HEK293 (cell line): ENCODE data around the gene TTF2.

Experiments
- CTCF ChIA-PET: fragments of 350-600 bp; formaldehyde crosslinking; extraction: SDS; loops from one replicate; lab custom pipeline; 2021; ENCODE audit warnings: antibody characterized with exemption; lab: Yijun Ruan, JAX
- POLR2A ChIA-PET: fragments of 300-600 bp; formaldehyde crosslinking; extraction: SDS; loops from one replicate; lab custom pipeline; 2020; ENCODE audit warnings: antibody characterized with exemption, inconsistent platforms; lab: Yijun Ruan, JAX
- H3K27ac ChIP-seq: fragments of 200-500 bp; sonication (Bioruptor generic); 2 replicates; pipeline ENCODE4 v1.5.1; 2014; ENCODE audit warnings: low read depth, low read length, control low read depth, inconsistent platforms; ENCODE audit errors: extremely low read depth
- H3K36me3 ChIP-seq, 2 experiments: fragments of 200-500 bp in 1 of 2; sonication (Bioruptor generic) in 1 of 2; 1 replicate in 1 of 2; 2 replicates in 1 of 2; pipeline ENCODE4 v1.5.1; 2014 to 2017; ENCODE audit warnings: inconsistent platforms in 2 of 2, low read length in 2 of 2; ENCODE audit not compliant: control insufficient read depth in 2 of 2, insufficient read depth in 1 of 2
- H3K4me1 ChIP-seq: fragments of 200-500 bp; sonication (Bioruptor generic); 2 replicates; pipeline ENCODE4 v1.5.1; 2014; ENCODE audit warnings: mild to moderate bottlenecking, low read length, inconsistent platforms; ENCODE audit not compliant: control insufficient read depth, insufficient read depth
- H3K4me3 ChIP-seq: 2 replicates; pipeline ENCODE4 v1.5.1; 2011; ENCODE audit warnings: low read depth, mild to moderate bottlenecking, control low read depth, low read length, moderate library complexity
- H3K9me3 ChIP-seq: fragments of 200-500 bp; sonication (Bioruptor generic); 2 replicates; pipeline ENCODE4 v1.5.1; 2014; ENCODE audit warnings: low read depth, low read length, inconsistent platforms; ENCODE audit not compliant: control insufficient read depth, insufficient read depth
- ZBTB17 ChIP-seq: fragments of 450-650 bp; formaldehyde crosslinking; IDR thresholded peaks from 2 replicates; pipeline ENCODE4 v1.5.1; 2016; ENCODE audit warnings: missing biosample characterization, missing genetic modification characterization
- ZBTB8A ChIP-seq: fragments of 450-650 bp; formaldehyde crosslinking; IDR thresholded peaks from 2 replicates; pipeline ENCODE4 v1.5.1; 2016; ENCODE audit warnings: missing biosample characterization, missing genetic modification characterization
- ZNF132 ChIP-seq: fragments of 450-650 bp; formaldehyde crosslinking; IDR thresholded peaks from 2 replicates; pipeline ENCODE4 v1.5.1; 2017; ENCODE audit warnings: missing biosample characterization, missing genetic modification characterization, borderline replicate concordance
- ZNF394 ChIP-seq: fragments of 450-650 bp; formaldehyde crosslinking; IDR thresholded peaks from 2 replicates; pipeline ENCODE4 v1.5.1; 2016; ENCODE audit warnings: missing biosample characterization, missing genetic modification characterization, mild to moderate bottlenecking, moderate library complexity, borderline replicate concordance
- ZNF664 ChIP-seq: fragments of 450-650 bp; formaldehyde crosslinking; IDR thresholded peaks from 2 replicates; pipeline ENCODE4 v1.5.1; 2016; ENCODE audit warnings: missing biosample characterization, missing genetic modification characterization
- TF ChIP-seq, protein P1 (sequence below): fragments of 450-650 bp; formaldehyde crosslinking; IDR thresholded peaks from 2 replicates; pipeline ENCODE4 v1.5.1; 2016; ENCODE audit warnings: missing biosample characterization, missing genetic modification characterization, borderline replicate concordance
- TF ChIP-seq, protein P2 (sequence below): fragments of 450-650 bp; formaldehyde crosslinking; IDR thresholded peaks from 2 replicates; pipeline ENCODE4 v1.5.1; 2016; ENCODE audit warnings: missing biosample characterization, missing genetic modification characterization
- TF ChIP-seq, protein P3 (sequence below): fragments of 450-650 bp; formaldehyde crosslinking; IDR thresholded peaks from 2 replicates; pipeline ENCODE4 v1.5.1; 2017; ENCODE audit warnings: missing biosample characterization, missing genetic modification characterization
- TF ChIP-seq, protein P4 (sequence below): fragments of 450-650 bp; formaldehyde crosslinking; IDR thresholded peaks from 2 replicates; pipeline ENCODE4 v1.5.1; 2017; ENCODE audit warnings: missing biosample characterization, mild to moderate bottlenecking, missing genetic modification characterization, moderate library complexity

The TTF2 gene

DNA sequence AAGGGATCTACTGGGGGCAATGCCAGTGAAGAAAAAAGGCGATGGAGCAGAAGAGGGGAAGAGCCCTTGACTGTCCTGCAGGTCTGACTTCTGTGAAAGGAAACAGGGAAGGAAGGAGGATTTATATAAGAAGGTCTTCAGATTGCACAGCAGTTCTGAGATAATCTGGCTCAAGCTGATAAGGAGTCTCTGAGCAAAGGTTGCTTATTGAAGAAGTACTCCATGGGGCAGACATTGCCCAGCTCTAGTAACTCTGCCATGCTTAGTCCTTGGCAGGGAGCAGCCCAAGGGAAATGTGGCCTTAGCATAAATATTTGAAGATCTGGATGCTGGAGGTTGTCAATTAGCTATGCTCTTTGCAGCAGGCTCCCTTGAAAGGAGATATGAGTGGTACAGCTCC lies 15.9 kb upstream of the TTF2 start:
- Histone ChIP-seq H3K27ac (no peak overlapping the region), H3K4me3 (no peak overlapping the region), H3K4me1 (no peaks in the 10 kb centered on the region), H3K9me3 (no peaks in the 10 kb centered on the region), H3K36me3 (peaks cover 0 to 5% of the 10 kb centered on the region in 2 experiments; a peak in 1 of 3 replicates)
- CTCF ChIA-PET, result interaction anchor here (0.7 kb wide), 2 partner anchors 307 to 372 kb away, joined by 3 read pairs; no protein-coding TSS in a partner anchor
- POLR2A ChIA-PET, result no interaction called here
- TF ChIP-seq ZNF664 (tag by site-specific recombination) (no peak), ZNF132 (tag by site-specific recombination) (peak; percentile 83; the same call in 1 of the 2 replicates)

DNA sequence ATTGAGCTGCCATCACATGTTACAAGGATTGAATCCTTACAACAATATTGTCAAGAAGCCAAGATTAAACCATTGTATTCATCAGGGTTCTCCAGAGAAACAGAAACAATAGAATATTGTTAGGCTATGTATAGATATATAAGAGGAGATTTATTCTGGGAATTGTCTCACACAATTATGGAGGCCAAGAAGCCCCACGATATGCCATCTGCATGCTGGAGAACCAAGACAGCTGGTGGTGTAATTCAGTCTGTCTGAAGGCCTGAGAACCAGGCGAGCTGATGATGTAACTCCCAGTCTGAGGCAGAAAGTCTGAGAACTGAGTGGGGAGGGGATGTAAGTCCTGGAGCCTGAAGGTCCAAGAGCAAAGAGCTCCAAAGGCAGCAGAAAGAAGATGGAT lies 14.5 kb upstream of the TTF2 start:
- H3K36me3 ChIP-seq, result peaks cover 0 to 8% of the 10 kb centered on the region in 2 experiments; a peak in 1 of 3 replicates
- H3K4me1 ChIP-seq, result no peaks in the 10 kb centered on the region
- ChIA-PET POLR2A (interaction anchor here (0.5 to 1.3 kb wide), 2 partner anchors 14 to 403 kb away, joined by 3 read pairs; partner anchors contain the start of gene TTF2), CTCF (interaction anchor here (0.7 to 1.5 kb wide), 3 partner anchors 168 to 473 kb away, joined by 3 to 7 read pairs (median 4); no protein-coding TSS in a partner anchor)
- TF ChIP-seq ZNF394 (no peak), ZBTB8A (no peak), ZBTB17 (0 out of 2 replicates have a peak, but pooled peaks have one; percentile 20)
- TF ChIP-seq, protein P1, sequence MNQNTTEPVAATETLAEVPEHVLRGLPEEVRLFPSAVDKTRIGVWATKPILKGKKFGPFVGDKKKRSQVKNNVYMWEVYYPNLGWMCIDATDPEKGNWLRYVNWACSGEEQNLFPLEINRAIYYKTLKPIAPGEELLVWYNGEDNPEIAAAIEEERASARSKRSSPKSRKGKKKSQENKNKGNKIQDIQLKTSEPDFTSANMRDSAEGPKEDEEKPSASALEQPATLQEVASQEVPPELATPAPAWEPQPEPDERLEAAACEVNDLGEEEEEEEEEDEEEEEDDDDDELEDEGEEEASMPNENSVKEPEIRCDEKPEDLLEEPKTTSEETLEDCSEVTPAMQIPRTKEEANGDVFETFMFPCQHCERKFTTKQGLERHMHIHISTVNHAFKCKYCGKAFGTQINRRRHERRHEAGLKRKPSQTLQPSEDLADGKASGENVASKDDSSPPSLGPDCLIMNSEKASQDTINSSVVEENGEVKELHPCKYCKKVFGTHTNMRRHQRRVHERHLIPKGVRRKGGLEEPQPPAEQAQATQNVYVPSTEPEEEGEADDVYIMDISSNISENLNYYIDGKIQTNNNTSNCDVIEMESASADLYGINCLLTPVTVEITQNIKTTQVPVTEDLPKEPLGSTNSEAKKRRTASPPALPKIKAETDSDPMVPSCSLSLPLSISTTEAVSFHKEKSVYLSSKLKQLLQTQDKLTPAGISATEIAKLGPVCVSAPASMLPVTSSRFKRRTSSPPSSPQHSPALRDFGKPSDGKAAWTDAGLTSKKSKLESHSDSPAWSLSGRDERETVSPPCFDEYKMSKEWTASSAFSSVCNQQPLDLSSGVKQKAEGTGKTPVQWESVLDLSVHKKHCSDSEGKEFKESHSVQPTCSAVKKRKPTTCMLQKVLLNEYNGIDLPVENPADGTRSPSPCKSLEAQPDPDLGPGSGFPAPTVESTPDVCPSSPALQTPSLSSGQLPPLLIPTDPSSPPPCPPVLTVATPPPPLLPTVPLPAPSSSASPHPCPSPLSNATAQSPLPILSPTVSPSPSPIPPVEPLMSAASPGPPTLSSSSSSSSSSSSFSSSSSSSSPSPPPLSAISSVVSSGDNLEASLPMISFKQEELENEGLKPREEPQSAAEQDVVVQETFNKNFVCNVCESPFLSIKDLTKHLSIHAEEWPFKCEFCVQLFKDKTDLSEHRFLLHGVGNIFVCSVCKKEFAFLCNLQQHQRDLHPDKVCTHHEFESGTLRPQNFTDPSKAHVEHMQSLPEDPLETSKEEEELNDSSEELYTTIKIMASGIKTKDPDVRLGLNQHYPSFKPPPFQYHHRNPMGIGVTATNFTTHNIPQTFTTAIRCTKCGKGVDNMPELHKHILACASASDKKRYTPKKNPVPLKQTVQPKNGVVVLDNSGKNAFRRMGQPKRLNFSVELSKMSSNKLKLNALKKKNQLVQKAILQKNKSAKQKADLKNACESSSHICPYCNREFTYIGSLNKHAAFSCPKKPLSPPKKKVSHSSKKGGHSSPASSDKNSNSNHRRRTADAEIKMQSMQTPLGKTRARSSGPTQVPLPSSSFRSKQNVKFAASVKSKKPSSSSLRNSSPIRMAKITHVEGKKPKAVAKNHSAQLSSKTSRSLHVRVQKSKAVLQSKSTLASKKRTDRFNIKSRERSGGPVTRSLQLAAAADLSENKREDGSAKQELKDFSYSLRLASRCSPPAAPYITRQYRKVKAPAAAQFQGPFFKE, result no peak
- TF ChIP-seq, protein P2, sequence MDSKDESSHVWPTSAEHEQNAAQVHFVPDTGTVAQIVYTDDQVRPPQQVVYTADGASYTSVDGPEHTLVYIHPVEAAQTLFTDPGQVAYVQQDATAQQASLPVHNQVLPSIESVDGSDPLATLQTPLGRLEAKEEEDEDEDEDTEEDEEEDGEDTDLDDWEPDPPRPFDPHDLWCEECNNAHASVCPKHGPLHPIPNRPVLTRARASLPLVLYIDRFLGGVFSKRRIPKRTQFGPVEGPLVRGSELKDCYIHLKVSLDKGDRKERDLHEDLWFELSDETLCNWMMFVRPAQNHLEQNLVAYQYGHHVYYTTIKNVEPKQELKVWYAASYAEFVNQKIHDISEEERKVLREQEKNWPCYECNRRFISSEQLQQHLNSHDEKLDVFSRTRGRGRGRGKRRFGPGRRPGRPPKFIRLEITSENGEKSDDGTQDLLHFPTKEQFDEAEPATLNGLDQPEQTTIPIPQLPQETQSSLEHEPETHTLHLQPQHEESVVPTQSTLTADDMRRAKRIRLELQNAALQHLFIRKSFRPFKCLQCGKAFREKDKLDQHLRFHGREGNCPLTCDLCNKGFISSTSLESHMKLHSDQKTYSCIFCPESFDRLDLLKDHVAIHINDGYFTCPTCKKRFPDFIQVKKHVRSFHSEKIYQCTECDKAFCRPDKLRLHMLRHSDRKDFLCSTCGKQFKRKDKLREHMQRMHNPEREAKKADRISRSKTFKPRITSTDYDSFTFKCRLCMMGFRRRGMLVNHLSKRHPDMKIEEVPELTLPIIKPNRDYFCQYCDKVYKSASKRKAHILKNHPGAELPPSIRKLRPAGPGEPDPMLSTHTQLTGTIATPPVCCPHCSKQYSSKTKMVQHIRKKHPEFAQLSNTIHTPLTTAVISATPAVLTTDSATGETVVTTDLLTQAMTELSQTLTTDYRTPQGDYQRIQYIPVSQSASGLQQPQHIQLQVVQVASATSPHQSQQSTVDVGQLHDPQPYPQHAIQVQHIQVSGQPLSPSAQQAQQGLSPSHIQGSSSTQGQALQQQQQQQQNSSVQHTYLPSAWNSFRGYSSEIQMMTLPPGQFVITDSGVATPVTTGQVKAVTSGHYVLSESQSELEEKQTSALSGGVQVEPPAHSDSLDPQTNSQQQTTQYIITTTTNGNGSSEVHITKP (tag by site-specific recombination), result peak; percentile 66
- no peak overlapping the region for H3K27ac ChIP-seq
- H3K4me3 ChIP-seq, result no peak overlapping the region
- H3K9me3 ChIP-seq, result no peaks in the 10 kb centered on the region

DNA sequence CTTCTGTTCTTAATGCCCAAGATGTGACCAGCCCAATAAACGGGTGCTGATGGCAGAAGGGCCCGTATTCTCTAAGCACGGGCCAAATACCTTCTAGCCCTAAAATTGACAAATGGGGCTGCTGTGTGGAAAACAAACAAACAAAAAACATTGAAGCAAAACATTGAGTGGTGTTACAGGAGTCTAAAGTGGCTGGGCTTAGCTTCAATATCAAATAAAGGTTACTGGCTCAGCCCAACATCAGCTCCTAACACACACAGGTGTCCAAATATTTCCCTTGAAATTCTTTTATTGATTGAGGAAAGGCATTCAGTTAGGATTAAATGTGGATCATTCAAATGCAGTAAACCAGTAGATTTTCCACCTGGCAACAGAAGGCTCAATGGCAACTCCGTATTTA lies 13.3 kb upstream of the TTF2 start:
- POLR2A ChIA-PET, result no interaction called here
- H3K27ac ChIP-seq, result no peak overlapping the region

More for the DNA sequence above, 13.3 kb upstream of the TTF2 start:
- CTCF ChIA-PET, result interaction anchor here (1.2 to 1.5 kb wide), 3 partner anchors 9 to 322 kb away, joined by 4 to 6 read pairs (median 4); no protein-coding TSS in a partner anchor
- H3K4me3 ChIP-seq, result no peak overlapping the region
- TF ChIP-seq, protein P3, sequence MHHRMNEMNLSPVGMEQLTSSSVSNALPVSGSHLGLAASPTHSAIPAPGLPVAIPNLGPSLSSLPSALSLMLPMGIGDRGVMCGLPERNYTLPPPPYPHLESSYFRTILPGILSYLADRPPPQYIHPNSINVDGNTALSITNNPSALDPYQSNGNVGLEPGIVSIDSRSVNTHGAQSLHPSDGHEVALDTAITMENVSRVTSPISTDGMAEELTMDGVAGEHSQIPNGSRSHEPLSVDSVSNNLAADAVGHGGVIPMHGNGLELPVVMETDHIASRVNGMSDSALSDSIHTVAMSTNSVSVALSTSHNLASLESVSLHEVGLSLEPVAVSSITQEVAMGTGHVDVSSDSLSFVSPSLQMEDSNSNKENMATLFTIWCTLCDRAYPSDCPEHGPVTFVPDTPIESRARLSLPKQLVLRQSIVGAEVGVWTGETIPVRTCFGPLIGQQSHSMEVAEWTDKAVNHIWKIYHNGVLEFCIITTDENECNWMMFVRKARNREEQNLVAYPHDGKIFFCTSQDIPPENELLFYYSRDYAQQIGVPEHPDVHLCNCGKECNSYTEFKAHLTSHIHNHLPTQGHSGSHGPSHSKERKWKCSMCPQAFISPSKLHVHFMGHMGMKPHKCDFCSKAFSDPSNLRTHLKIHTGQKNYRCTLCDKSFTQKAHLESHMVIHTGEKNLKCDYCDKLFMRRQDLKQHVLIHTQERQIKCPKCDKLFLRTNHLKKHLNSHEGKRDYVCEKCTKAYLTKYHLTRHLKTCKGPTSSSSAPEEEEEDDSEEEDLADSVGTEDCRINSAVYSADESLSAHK (tag by site-specific recombination), result no peak
- TF ChIP-seq, protein P4, sequence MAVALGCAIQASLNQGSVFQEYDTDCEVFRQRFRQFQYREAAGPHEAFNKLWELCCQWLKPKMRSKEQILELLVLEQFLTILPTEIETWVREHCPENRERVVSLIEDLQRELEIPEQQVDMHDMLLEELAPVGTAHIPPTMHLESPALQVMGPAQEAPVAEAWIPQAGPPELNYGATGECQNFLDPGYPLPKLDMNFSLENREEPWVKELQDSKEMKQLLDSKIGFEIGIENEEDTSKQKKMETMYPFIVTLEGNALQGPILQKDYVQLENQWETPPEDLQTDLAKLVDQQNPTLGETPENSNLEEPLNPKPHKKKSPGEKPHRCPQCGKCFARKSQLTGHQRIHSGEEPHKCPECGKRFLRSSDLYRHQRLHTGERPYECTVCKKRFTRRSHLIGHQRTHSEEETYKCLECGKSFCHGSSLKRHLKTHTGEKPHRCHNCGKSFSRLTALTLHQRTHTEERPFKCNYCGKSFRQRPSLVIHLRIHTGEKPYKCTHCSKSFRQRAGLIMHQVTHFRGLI (tag by site-specific recombination), result peak; percentile 82
- TF ChIP-seq, all 188 proteins: peak for 1
- Histone ChIP-seq H3K9me3 (no peaks in the 10 kb centered on the region), H3K36me3 (peaks cover 0 to 8% of the 10 kb centered on the region in 2 experiments; a peak in 1 of 3 replicates), H3K4me1 (no peaks in the 10 kb centered on the region)
